Measurements from ENCODE around the gene CC2D1A. TPM values are rescaled to one million over a fixed set of nuclear protein-coding genes. Genes with fewer than 3 reads are reported as not detected.

The CC2D1A gene
- total and polyA plus RNA-seq, 2 experiments from 2014 or later = 23.1 to 39.7 TPM

DNA sequence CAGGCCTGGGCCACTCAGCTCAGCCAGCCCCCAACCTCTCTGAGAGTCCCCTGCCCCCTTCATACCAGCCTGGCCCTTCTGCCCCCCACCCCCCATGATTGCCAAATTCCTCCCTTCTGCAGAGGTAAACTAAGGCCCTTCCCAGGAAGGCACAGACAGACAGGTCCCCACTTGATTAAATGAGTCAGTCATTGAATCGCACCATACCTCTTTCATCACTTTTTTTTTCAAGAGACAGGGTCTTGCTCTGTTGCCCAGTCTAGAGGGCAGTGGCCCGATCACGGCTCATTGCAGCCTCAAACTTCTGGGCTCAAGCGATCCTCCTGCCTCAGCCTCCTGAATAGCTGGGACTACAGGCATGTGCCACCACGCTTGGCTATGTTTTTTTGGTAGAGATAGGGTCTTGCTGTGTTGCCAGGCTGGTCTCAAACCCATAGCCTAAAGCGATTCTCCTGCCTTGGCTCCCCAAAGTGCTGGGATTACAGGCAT lies 26.2 kb downstream of the CC2D1A start (continued):
- TF ChIP-seq ZNF331 (CRISPR knock-in tag; IDR thresholded peaks at IDR 0.05; ENCODE audit: low read depth) (no peak), ZNF114 (CRISPR knock-in tag; IDR thresholded peaks at IDR 0.05) (no peak), CREB1 (CRISPR knock-in tag; IDR thresholded peaks at IDR 0.05; ENCODE audit: low read depth) (no peak), NANOG (IDR thresholded peaks at IDR 0.05; ENCODE audit: borderline replicate concordance) (no peak), JUNB (IDR thresholded peaks at IDR 0.05; ENCODE audit: unreplicated experiment) (no peak), STAT1 (IDR thresholded peaks at IDR 0.05; ENCODE audit: unreplicated experiment) (no peak), EZH2phosphoT487 (IDR thresholded peaks at IDR 0.05; ENCODE audit: unreplicated experiment) (no peak)
- TF ChIP-seq, protein P1, sequence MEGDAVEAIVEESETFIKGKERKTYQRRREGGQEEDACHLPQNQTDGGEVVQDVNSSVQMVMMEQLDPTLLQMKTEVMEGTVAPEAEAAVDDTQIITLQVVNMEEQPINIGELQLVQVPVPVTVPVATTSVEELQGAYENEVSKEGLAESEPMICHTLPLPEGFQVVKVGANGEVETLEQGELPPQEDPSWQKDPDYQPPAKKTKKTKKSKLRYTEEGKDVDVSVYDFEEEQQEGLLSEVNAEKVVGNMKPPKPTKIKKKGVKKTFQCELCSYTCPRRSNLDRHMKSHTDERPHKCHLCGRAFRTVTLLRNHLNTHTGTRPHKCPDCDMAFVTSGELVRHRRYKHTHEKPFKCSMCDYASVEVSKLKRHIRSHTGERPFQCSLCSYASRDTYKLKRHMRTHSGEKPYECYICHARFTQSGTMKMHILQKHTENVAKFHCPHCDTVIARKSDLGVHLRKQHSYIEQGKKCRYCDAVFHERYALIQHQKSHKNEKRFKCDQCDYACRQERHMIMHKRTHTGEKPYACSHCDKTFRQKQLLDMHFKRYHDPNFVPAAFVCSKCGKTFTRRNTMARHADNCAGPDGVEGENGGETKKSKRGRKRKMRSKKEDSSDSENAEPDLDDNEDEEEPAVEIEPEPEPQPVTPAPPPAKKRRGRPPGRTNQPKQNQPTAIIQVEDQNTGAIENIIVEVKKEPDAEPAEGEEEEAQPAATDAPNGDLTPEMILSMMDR (conservative IDR thresholded peaks at IDR 0.05; ENCODE audit: low read depth in 2 of 2) = no peak
- TF ChIP-seq, protein P2, sequence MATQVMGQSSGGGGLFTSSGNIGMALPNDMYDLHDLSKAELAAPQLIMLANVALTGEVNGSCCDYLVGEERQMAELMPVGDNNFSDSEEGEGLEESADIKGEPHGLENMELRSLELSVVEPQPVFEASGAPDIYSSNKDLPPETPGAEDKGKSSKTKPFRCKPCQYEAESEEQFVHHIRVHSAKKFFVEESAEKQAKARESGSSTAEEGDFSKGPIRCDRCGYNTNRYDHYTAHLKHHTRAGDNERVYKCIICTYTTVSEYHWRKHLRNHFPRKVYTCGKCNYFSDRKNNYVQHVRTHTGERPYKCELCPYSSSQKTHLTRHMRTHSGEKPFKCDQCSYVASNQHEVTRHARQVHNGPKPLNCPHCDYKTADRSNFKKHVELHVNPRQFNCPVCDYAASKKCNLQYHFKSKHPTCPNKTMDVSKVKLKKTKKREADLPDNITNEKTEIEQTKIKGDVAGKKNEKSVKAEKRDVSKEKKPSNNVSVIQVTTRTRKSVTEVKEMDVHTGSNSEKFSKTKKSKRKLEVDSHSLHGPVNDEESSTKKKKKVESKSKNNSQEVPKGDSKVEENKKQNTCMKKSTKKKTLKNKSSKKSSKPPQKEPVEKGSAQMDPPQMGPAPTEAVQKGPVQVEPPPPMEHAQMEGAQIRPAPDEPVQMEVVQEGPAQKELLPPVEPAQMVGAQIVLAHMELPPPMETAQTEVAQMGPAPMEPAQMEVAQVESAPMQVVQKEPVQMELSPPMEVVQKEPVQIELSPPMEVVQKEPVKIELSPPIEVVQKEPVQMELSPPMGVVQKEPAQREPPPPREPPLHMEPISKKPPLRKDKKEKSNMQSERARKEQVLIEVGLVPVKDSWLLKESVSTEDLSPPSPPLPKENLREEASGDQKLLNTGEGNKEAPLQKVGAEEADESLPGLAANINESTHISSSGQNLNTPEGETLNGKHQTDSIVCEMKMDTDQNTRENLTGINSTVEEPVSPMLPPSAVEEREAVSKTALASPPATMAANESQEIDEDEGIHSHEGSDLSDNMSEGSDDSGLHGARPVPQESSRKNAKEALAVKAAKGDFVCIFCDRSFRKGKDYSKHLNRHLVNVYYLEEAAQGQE (IDR thresholded peaks at IDR 0.05; ENCODE audit: unreplicated experiment) = no peak
- TF ChIP-seq, protein P3, sequence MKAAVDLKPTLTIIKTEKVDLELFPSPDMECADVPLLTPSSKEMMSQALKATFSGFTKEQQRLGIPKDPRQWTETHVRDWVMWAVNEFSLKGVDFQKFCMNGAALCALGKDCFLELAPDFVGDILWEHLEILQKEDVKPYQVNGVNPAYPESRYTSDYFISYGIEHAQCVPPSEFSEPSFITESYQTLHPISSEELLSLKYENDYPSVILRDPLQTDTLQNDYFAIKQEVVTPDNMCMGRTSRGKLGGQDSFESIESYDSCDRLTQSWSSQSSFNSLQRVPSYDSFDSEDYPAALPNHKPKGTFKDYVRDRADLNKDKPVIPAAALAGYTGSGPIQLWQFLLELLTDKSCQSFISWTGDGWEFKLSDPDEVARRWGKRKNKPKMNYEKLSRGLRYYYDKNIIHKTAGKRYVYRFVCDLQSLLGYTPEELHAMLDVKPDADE (IDR thresholded peaks at IDR 0.05) = no peak

DNA sequence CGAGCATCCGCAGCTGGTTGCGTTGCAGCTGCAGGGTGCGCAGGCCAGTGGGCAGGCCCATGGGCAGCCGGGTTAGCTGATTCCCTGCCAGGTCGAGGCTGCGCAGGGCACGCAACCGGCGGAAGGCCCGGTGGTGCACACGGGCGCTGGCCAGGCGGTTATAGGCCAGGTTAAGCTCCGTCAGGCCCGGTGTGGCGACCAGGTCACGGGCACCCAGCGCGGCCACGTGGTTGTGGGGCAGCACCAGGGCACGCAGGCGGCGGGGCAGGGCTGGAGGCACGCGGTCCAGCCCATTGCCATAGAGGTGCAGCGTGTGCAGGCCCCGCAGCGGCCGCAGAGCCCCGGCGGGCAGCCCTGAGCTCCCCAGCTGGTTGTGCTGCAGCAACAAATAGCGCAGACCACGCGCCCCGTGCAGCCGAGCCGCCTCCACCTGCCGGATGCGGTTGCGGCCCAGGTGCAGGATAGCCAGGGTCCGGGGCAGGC lies 27.0 kb downstream of the CC2D1A start:
- H3K27me3 Mint-ChIP-seq (ENCODE audit: insufficient read depth, low read depth, poor library complexity) = peaks cover 9% of the 10 kb centered on the region
- H3K4me2 ChIP-seq = no peak overlapping the region

More for the DNA sequence above, 27.0 kb downstream of the CC2D1A start:
- Histone ChIP-seq H3K27ac (ENCODE audit: low read depth) (no peak overlapping the region), H3K9me2 (ENCODE audit: insufficient read depth) (no peaks in the 10 kb centered on the region), H3K27me3 (ENCODE audit: insufficient read depth) (no peaks in the 10 kb centered on the region), H3F3A (replicated peaks; ENCODE audit: low read depth) (peaks cover 15% of the 10 kb centered on the region), H4K20me1 (replicated peaks; ENCODE audit: insufficient read depth) (no peaks in the 10 kb centered on the region; the same call in 1 of the 2 replicates), H3K79me2 (replicated peaks; ENCODE audit: insufficient read depth) (no peaks in the 10 kb centered on the region), H3K36me3 (ENCODE audit: insufficient read depth) (no peaks in the 10 kb centered on the region), H3K4me1 (ENCODE audit: insufficient read depth) (peaks cover 9% of the 10 kb centered on the region; the same call in 1 of the 2 replicates), H3K4me3 (no peak overlapping the region), H2AFZ (no peak overlapping the region)
- Mint-ChIP-seq H3K36me3 (ENCODE audit: low read depth) (peaks cover 6% of the 10 kb centered on the region), H3K4me3 (no peak overlapping the region), H3K9me3 (no peaks in the 10 kb centered on the region; the same call in 2 of the 3 replicates), H3K27ac (peak overlapping the region; percentile 13; the same call in 1 of the 2 replicates), H3K4me1 (peaks cover 31% of the 10 kb centered on the region)
- TF ChIP-seq JUNB (IDR thresholded peaks at IDR 0.05; ENCODE audit: unreplicated experiment) (no peak), ZNF114 (CRISPR knock-in tag; IDR thresholded peaks at IDR 0.05) (no peak)
- ATAC-seq = no peak
- peak; percentile 21 for DNase-seq (ENCODE audit: low spot score)
